ENCODE measurements around the gene ADAMTS15. TPM values are rescaled to one million over a fixed set of nuclear protein-coding genes. Genes with fewer than 3 reads are reported as not detected.

The ADAMTS15 gene
- total and polyA plus RNA-seq, 2 donors (not counting 3 experiments of a cell fraction or from before 2014, with no cell fraction given), result 0.08 TPM; not detected in 1

DNA sequence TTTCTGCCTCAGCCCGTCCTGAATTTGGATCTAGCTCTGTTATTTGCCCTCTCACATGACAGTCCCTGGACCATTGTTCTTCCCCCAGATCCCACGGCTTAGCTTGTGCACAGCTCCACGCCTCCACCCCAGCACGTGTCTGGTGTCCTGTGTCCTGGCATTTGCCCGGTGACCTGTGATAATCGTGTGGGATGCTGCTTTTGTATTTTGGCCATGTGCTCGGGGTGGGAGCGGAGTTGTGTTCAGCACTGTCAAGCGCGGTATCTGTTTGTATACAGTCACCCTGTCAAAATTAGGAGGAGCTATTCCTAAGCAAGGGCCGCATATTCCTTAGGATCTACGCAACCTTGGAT lies 31.9 kb upstream of the ADAMTS15 start:
- DNase-seq (ENCODE audit: low read depth, low spot score), result no peak
- Histone ChIP-seq H3K4me3 (replicated peaks in 1 of 3; ENCODE audit: insufficient read depth in 1 of 3, low read depth in 1 of 3, low read length in 3 of 3) (no peak overlapping the region), H3K27me3 (ENCODE audit: control insufficient read depth in 2 of 2, insufficient read depth in 2 of 2, low read length in 2 of 2) (no peaks in the 10 kb centered on the region), H3K4me2 (ENCODE audit: insufficient read depth, low read length) (no peak overlapping the region), H3K36me3 (ENCODE audit: control insufficient read depth in 2 of 2, extremely low read depth in 1 of 2, insufficient read depth in 2 of 2, low read length in 2 of 2) (no peaks in the 10 kb centered on the region), H3K9ac (replicated peaks; ENCODE audit: extremely low read depth, insufficient read depth, low read length) (no peak overlapping the region), H3K9me3 (replicated peaks; ENCODE audit: control insufficient read depth, insufficient read depth, low read length) (no peaks in the 10 kb centered on the region), H4K20me1 (replicated peaks; ENCODE audit: control insufficient read depth, extremely low read depth, insufficient read depth, low read length) (no peaks in the 10 kb centered on the region), H3K79me2 (ENCODE audit: control insufficient read depth, insufficient read depth, low read length) (no peaks in the 10 kb centered on the region), H3K27ac (ENCODE audit: insufficient read depth, low read depth, low read length) (no peak overlapping the region), H2AFZ (ENCODE audit: low read depth, low read length) (no peak overlapping the region), H3K9me1 (replicated peaks; ENCODE audit: control insufficient read depth, extremely low read depth, insufficient read depth, low read length) (no peaks in the 10 kb centered on the region), H3K4me1 (ENCODE audit: control insufficient read depth, extremely low read depth, insufficient read depth, low read length) (no peaks in the 10 kb centered on the region)
- TF ChIP-seq MYC (IDR thresholded peaks at IDR 0.05; ENCODE audit: low read depth, low read length), result no peak
- TF ChIP-seq, protein P1, sequence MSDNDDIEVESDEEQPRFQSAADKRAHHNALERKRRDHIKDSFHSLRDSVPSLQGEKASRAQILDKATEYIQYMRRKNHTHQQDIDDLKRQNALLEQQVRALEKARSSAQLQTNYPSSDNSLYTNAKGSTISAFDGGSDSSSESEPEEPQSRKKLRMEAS (IDR thresholded peaks at IDR 0.05; ENCODE audit: insufficient read depth, insufficient read length), result no peak
- TF ChIP-seq FOS (IDR thresholded peaks at IDR 0.05; ENCODE audit: borderline replicate concordance, insufficient read depth, low read length), result no peak
- TF ChIP-seq POLR2AphosphoS5 (IDR thresholded peaks at IDR 0.05; ENCODE audit: insufficient read depth, low read depth, low read length), result no peak
- dilution Hi-C loops (cut with MboI; ENCODE audit: extremely low pct_ligation_motif_present, low sequenced_read_pairs), result no loop called here
- CTCF ChIA-PET, result interaction anchor here (0.8 to 3.0 kb wide), 4 partner anchors 15 to 446 kb away, joined by 4 to 10 read pairs (median 6); no protein-coding TSS in a partner anchor
- BruUV-seq (replicated peaks), result no TSS peak
- POLR2A ChIA-PET, result no interaction called here
- intact Hi-C loops (cut with micrococcal nuclease), result no loop called here
- FAIRE-seq, result no peak

DNA sequence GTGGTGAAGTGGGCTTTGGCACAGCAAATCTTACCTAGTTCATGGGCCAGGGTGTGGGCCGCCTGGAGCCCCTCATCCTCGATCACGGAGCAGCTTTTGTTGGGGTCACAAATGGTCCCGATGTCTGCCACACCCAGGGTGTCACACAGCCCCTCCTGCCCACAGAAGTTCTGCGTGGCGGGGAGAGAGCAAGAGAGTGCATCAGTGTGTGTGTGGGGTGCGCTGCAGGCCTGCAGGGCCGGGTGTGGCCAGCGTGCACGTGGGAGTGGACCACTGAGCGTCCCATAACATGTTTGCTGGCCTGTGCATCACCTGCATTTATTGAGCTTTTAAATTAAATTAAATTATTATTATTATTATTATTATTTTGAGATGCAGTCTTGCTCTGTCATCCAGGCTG lies 31.5 kb upstream of the ADAMTS15 start:
- dilution Hi-C loops (cut with MboI; ENCODE audit: extremely low pct_ligation_motif_present, low sequenced_read_pairs), result no loop called here
- POLR2A ChIA-PET, result no interaction called here
- H2AFZ ChIP-seq (ENCODE audit: low read depth, low read length), result no peak overlapping the region
- no peak overlapping the region for H3K9ac ChIP-seq (replicated peaks; ENCODE audit: extremely low read depth, insufficient read depth, low read length)
- FAIRE-seq (no peak), DNase-seq (ENCODE audit: low read depth, low spot score) (no peak)
- TF ChIP-seq GATA2 (IDR thresholded peaks at IDR 0.05; ENCODE audit: insufficient read depth, insufficient read length, low read depth, low read length), result no peak
- TF ChIP-seq FOS (IDR thresholded peaks at IDR 0.05; ENCODE audit: borderline replicate concordance, insufficient read depth, low read length), result no peak
- TF ChIP-seq, protein P2, sequence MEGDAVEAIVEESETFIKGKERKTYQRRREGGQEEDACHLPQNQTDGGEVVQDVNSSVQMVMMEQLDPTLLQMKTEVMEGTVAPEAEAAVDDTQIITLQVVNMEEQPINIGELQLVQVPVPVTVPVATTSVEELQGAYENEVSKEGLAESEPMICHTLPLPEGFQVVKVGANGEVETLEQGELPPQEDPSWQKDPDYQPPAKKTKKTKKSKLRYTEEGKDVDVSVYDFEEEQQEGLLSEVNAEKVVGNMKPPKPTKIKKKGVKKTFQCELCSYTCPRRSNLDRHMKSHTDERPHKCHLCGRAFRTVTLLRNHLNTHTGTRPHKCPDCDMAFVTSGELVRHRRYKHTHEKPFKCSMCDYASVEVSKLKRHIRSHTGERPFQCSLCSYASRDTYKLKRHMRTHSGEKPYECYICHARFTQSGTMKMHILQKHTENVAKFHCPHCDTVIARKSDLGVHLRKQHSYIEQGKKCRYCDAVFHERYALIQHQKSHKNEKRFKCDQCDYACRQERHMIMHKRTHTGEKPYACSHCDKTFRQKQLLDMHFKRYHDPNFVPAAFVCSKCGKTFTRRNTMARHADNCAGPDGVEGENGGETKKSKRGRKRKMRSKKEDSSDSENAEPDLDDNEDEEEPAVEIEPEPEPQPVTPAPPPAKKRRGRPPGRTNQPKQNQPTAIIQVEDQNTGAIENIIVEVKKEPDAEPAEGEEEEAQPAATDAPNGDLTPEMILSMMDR (IDR thresholded peaks at IDR 0.05; ENCODE audit: extremely low read depth in 1 of 2, insufficient read depth in 1 of 2, low read depth in 1 of 2, low read length in 2 of 2), result no peak
- TF ChIP-seq POLR2AphosphoS5 (IDR thresholded peaks at IDR 0.05; ENCODE audit: insufficient read depth, low read depth, low read length), result no peak
- TF ChIP-seq EZH2 (IDR thresholded peaks at IDR 0.05; ENCODE audit: borderline replicate concordance, low read depth, low read length, severe bottlenecking), result no peak
- no peak for TF ChIP-seq JUN (IDR thresholded peaks at IDR 0.05; ENCODE audit: borderline replicate concordance, insufficient read depth, insufficient read length, low read depth)
- no peak for TF ChIP-seq POLR2A (IDR thresholded peaks at IDR 0.05; ENCODE audit: low read depth, low read length)
- TF ChIP-seq, protein P1 (IDR thresholded peaks at IDR 0.05; ENCODE audit: insufficient read depth, insufficient read length), result no peak
- TF ChIP-seq MYC (IDR thresholded peaks at IDR 0.05; ENCODE audit: low read depth, low read length), result no peak
- no peak overlapping the region for H3K27ac ChIP-seq (ENCODE audit: insufficient read depth, low read depth, low read length)
- CTCF ChIA-PET, result interaction anchor here (0.8 to 3.0 kb wide), 4 partner anchors 14 to 445 kb away, joined by 4 to 10 read pairs (median 6); no protein-coding TSS in a partner anchor
- H3K9me1 ChIP-seq (replicated peaks; ENCODE audit: control insufficient read depth, extremely low read depth, insufficient read depth, low read length), result no peaks in the 10 kb centered on the region
- no peaks in the 10 kb centered on the region for H3K4me1 ChIP-seq (ENCODE audit: control insufficient read depth, extremely low read depth, insufficient read depth, low read length)
- H3K9me3 ChIP-seq (replicated peaks; ENCODE audit: control insufficient read depth, insufficient read depth, low read length), result no peaks in the 10 kb centered on the region
- no TSS peak for BruUV-seq (replicated peaks)
- intact Hi-C loops (cut with micrococcal nuclease), result no loop called here
- H3K36me3 ChIP-seq (ENCODE audit: control insufficient read depth in 2 of 2, extremely low read depth in 1 of 2, insufficient read depth in 2 of 2, low read length in 2 of 2), result no peaks in the 10 kb centered on the region
- no peaks in the 10 kb centered on the region for H4K20me1 ChIP-seq (replicated peaks; ENCODE audit: control insufficient read depth, extremely low read depth, insufficient read depth, low read length)
- H3K4me2 ChIP-seq (ENCODE audit: insufficient read depth, low read length), result no peak overlapping the region
- no peaks in the 10 kb centered on the region for H3K27me3 ChIP-seq (ENCODE audit: control insufficient read depth in 2 of 2, insufficient read depth in 2 of 2, low read length in 2 of 2)
- H3K4me3 ChIP-seq (replicated peaks in 1 of 3; ENCODE audit: insufficient read depth in 1 of 3, low read depth in 1 of 3, low read length in 3 of 3), result no peak overlapping the region
- no peaks in the 10 kb centered on the region for H3K79me2 ChIP-seq (ENCODE audit: control insufficient read depth, insufficient read depth, low read length)

Data from endothelial cell of umbilical vein (primary cell).